Measurements from ENCODE around the gene EXT2.

GRCh38 chr11:44067266-44067665, 28.2 kb upstream of the EXT2 start:
- TF ChIP-seq SMC3 (conservative IDR thresholded peaks at IDR 0.05; ENCODE audit: poor library complexity) (no peak), POLR2AphosphoS5 (IDR thresholded peaks at IDR 0.05) (no peak), CTCF (IDR thresholded peaks at IDR 0.05; ENCODE audit: poor library complexity, severe bottlenecking) (no peak), REST (IDR thresholded peaks at IDR 0.05; ENCODE audit: borderline replicate concordance) (no peak), EP300 (conservative IDR thresholded peaks at IDR 0.05; ENCODE audit: poor library complexity, severe bottlenecking) (no peak), EZH2 (IDR thresholded peaks at IDR 0.05; ENCODE audit: borderline replicate concordance, insufficient read depth, low read length, poor library complexity, severe bottlenecking) (no peak), TAF1 (IDR thresholded peaks at IDR 0.05; ENCODE audit: low read depth) (no peak), MXI1 (conservative IDR thresholded peaks at IDR 0.05; ENCODE audit: poor library complexity, severe bottlenecking) (no peak)

Data from neural cell (in vitro differentiated cells).